Hepatocyte (in vitro differentiated cells): ENCODE results near the gene TPM4. TPM values are rescaled to one million over a fixed set of nuclear protein-coding genes. Genes with fewer than 3 reads are reported as not detected.

Source experiments
- DNase-seq: peaks from one replicate; pipeline ENCODE4 v3.0.0-alpha.2; 2016; ENCODE audit warnings: low spot score
- H2AFZ ChIP-seq: fragments of 200-600 bp; sonication (generic); 2 replicates; pipeline ENCODE4 v1.6.0; 2016; ENCODE audit warnings: antibody characterized with exemption, mild to moderate bottlenecking
- H3K27ac ChIP-seq: fragments of 200-600 bp; sonication (generic); 2 replicates; pipeline ENCODE4 v1.5.1; 2016; ENCODE audit warnings: mild to moderate bottlenecking
- H3K27me3 ChIP-seq: fragments of 200-600 bp; sonication (generic); 2 replicates; pipeline ENCODE4 v1.6.1; 2016
- H3K36me3 ChIP-seq: fragments of 200-600 bp; sonication (generic); replicated peaks from 2 replicates; pipeline ENCODE4 v1.5.1; 2016; ENCODE audit warnings: low read depth; ENCODE audit not compliant: insufficient read depth
- H3K4me1 ChIP-seq: fragments of 200-600 bp; sonication (generic); 2 replicates; pipeline ENCODE4 v1.5.1; 2016; ENCODE audit warnings: mild to moderate bottlenecking, moderate library complexity; ENCODE audit not compliant: insufficient read depth
- H3K4me2 ChIP-seq: fragments of 200-600 bp; sonication (generic); 2 replicates; pipeline ENCODE4 v1.6.0; 2016
- H3K4me3 ChIP-seq: fragments of 200-600 bp; sonication (generic); 2 replicates; pipeline ENCODE4 v1.5.1; 2016; ENCODE audit warnings: mild to moderate bottlenecking
- H3K79me2 ChIP-seq: fragments of 200-600 bp; sonication (generic); 2 replicates; pipeline ENCODE4 v1.6.0; 2017; ENCODE audit warnings: mild to moderate bottlenecking
- H3K9me2 ChIP-seq: fragments of 200-600 bp; sonication (generic); replicated peaks from 2 replicates; pipeline ENCODE4 v1.6.0; 2017; ENCODE audit warnings: mild to moderate bottlenecking; ENCODE audit not compliant: insufficient read depth
- H3K9me3 ChIP-seq: fragments of 200-600 bp; sonication (generic); 2 replicates; pipeline ENCODE4 v1.5.1; 2016; ENCODE audit warnings: low read depth, mild to moderate bottlenecking
- H4K20me1 ChIP-seq: fragments of 200-600 bp; sonication (generic); 2 replicates; pipeline ENCODE4 v1.6.0; 2016; ENCODE audit warnings: mild to moderate bottlenecking; ENCODE audit not compliant: insufficient read depth, poor library complexity, severe bottlenecking
- CTCF ChIP-seq: fragments of 200-600 bp; sonication (generic); IDR thresholded peaks from 2 replicates; pipeline ENCODE4 v1.5.1; 2016; ENCODE audit warnings: antibody characterized with exemption, mild to moderate bottlenecking; ENCODE audit not compliant: poor library complexity
- EZH2 ChIP-seq: fragments of 200-600 bp; sonication (generic); IDR thresholded peaks from 2 replicates; pipeline ENCODE4 v1.6.1; 2016; ENCODE audit warnings: antibody characterized with exemption, mild to moderate bottlenecking, borderline replicate concordance
- EZH2phosphoT487 ChIP-seq: fragments of 200-600 bp; sonication (generic); IDR thresholded peaks from one replicate; pipeline ENCODE4 v1.6.1; 2018; ENCODE audit warnings: antibody characterized with exemption, mild to moderate bottlenecking, low read depth, moderate library complexity; ENCODE audit not compliant: unreplicated experiment, severe bottlenecking
- WGBS: methylation state at CpG from one replicate; pipeline ENCODE4 v1.1.6; 2016; ENCODE audit warnings: low lambda C conversion rate; ENCODE audit errors: missing lambda C conversion rate; 5-methylcytosine and 5-hydroxymethylcytosine counted together
- polyA plus RNA-seq: library from polyadenylated mRNA; unstranded; fragments of >200 nt; fragmentation: Nextera tagmentation; extraction: Ambion mirVana; gene quantifications from 2 replicates; pipeline ENCODE4 v1.2.1, GENCODE V29; 2016
- total RNA-seq: library from RNA; depleted of rRNA; stranded (reverse); fragments of >200 nt; gene quantifications from 2 replicates; pipeline ENCODE4 v1.2.3, GENCODE V29; 2014

Gene TPM4
- total and polyA plus RNA-seq, 2 experiments from 2014 or later = 337 to 417 TPM

GRCh38 chr19:16133818-16134217 is 57.5 kb downstream of the TPM4 start:
- DNase-seq = no peak

DNA sequence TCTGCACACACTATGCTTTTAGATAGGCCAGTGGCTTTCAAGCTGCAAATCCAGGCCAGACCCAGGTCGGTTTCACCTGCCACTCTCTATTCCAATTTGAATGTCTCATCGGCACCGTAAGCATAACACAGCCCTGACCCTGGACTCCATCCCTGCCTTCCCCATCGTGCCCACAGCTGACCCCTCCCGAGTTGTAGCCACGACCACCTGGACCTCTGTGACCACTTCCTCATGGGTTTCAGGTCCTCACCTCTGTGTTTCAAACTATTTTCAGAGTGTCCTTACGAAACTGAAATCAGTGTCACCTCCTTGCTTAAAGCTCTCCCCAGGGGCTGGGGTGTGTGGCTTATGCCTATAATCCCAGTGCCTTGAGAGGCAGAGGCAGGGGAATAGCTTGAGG is 58.2 kb downstream of the TPM4 start:
- H3K79me2 ChIP-seq = no peaks in the 10 kb centered on the region
- no peak overlapping the region for H2AFZ ChIP-seq
- H3K4me3 ChIP-seq = no peak overlapping the region
- 95% methylated on average over 7 of the region's 7 CpGs for WGBS
- no peaks in the 10 kb centered on the region for H4K20me1 ChIP-seq
- TF ChIP-seq CTCF = no peak
- no peak for TF ChIP-seq EZH2phosphoT487
- TF ChIP-seq EZH2 = no peak
- no peak overlapping the region for H3K27ac ChIP-seq
- DNase-seq = no peak
- H3K4me1 ChIP-seq = no peaks in the 10 kb centered on the region
- no peak overlapping the region for H3K4me2 ChIP-seq
- H3K36me3 ChIP-seq = no peaks in the 10 kb centered on the region
- no peaks in the 10 kb centered on the region for H3K9me2 ChIP-seq
- no peaks in the 10 kb centered on the region for H3K27me3 ChIP-seq
- H3K9me3 ChIP-seq = no peaks in the 10 kb centered on the region

More at GRCh38 chr19:16133818-16134217, 57.5 kb downstream of the TPM4 start:
- Histone ChIP-seq H3K9me3 (no peaks in the 10 kb centered on the region), H3K36me3 (no peaks in the 10 kb centered on the region), H3K79me2 (no peaks in the 10 kb centered on the region), H3K4me2 (no peak overlapping the region), H3K4me1 (no peaks in the 10 kb centered on the region), H3K9me2 (no peaks in the 10 kb centered on the region), H3K27ac (no peak overlapping the region), H3K27me3 (no peaks in the 10 kb centered on the region), H2AFZ (no peak overlapping the region), H3K4me3 (no peak overlapping the region), H4K20me1 (no peaks in the 10 kb centered on the region)
- TF ChIP-seq CTCF = no peak
- no peak for TF ChIP-seq EZH2
- no peak for TF ChIP-seq EZH2phosphoT487
- WGBS = 98% methylated on average over 4 of the region's 4 CpGs

DNA sequence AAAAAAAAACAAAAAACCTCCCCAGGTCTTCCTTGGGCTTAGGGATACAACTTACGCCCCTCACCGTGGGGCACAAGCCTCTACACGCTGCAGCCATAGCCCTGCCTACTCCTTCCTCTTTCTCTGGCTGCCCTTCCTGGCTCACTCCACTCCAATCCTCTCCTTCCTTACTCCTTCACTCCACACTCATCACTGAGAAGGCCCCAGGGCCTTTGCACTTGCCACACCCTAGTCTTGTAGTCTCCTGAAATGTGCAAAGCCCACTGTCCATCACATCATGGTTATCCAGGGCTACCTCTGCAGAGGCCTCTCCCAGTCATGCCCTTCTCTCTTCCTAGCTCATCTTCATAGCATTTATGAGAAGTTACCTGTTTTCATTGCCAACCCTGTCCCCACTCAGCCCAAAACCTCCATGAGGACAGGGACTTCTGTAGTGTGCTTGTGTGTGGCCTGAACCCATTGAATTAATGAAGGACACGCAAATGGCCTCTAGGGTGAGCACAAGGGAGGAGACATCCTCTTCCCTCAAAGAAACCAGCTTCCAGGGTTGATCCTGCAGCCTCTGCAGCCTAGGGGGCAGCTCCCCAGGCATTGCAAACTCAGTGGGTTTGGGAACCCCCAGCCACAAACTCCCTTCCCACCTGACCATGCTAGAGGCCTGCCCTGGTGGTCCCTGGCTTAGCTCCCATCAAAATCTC is 59.3 kb downstream of the TPM4 start:
- no peaks in the 10 kb centered on the region for H3K79me2 ChIP-seq
- 82% methylated on average over 4 of the region's 4 CpGs for WGBS
- H3K4me3 ChIP-seq = no peak overlapping the region
- H3K4me2 ChIP-seq = no peak overlapping the region
- no peak for DNase-seq
- no peaks in the 10 kb centered on the region for H3K27me3 ChIP-seq
- H3K4me1 ChIP-seq = no peaks in the 10 kb centered on the region
- H4K20me1 ChIP-seq = no peaks in the 10 kb centered on the region
- no peaks in the 10 kb centered on the region for H3K9me3 ChIP-seq
- H3K9me2 ChIP-seq = no peaks in the 10 kb centered on the region
- H3K36me3 ChIP-seq = no peaks in the 10 kb centered on the region
- H2AFZ ChIP-seq = no peak overlapping the region
- no peak overlapping the region for H3K27ac ChIP-seq
- TF ChIP-seq EZH2 (no peak), EZH2phosphoT487 (no peak), CTCF (no peak)
